AG09319 (cell line): Measurements from ENCODE around the gene SCAI.

Experiments
- DNase-seq: peaks from one replicate; pipeline ENCODE4 v3.0.0-alpha.2; 2010; ENCODE audit warnings: low read depth; ENCODE audit errors: extremely low read depth
- CTCF ChIP-seq: IDR thresholded peaks from 2 replicates; pipeline ENCODE4 v1.5.1; 2011; ENCODE audit warnings: low read depth, mild to moderate bottlenecking, inconsistent platforms, low read length, moderate library complexity

SCAI gene

GRCh38 chr9:125161284-125161918 is 18.1 kb upstream of the SCAI start:
- DNase-seq = peak; percentile 44
- no peak for TF ChIP-seq CTCF

- no peak for TF ChIP-seq CTCF
- no peak for DNase-seq
Measured at GRCh38 chr9:125160750-125161149, 17.4 kb upstream of the SCAI start.

- no peak for DNase-seq
- no peak for TF ChIP-seq CTCF
Measured at GRCh38 chr9:125156551-125156950, 13.2 kb upstream of the SCAI start.

- TF ChIP-seq CTCF = no peak
Measured at GRCh38 chr9:125153712-125154367, 10.5 kb upstream of the SCAI start.

GRCh38 chr9:125151730-125152129 is 8.4 kb upstream of the SCAI start:
- no peak for TF ChIP-seq CTCF
- no peak for DNase-seq

More at GRCh38 chr9:125153712-125154367, 10.5 kb upstream of the SCAI start:
- no peak for DNase-seq

GRCh38 chr9:125150349-125151245 is 7.3 kb upstream of the SCAI start:
- TF ChIP-seq CTCF = no peak
- DNase-seq = no peak

- no peak for DNase-seq
- no peak for TF ChIP-seq CTCF
Measured at GRCh38 chr9:125147401-125147951, 4.1 kb upstream of the SCAI start.
